ENCODE results near the gene SPHK2. TPM values are rescaled to one million over a fixed set of nuclear protein-coding genes. Genes with fewer than 3 reads are reported as not detected.

Gene SPHK2
- total and polyA plus RNA-seq, 2 experiments from 2014 or later, result 7.2 to 9.9 TPM

- peak; percentile 84 for DNase-seq
- H3K4me2 ChIP-seq (ENCODE audit: unreplicated experiment), result peak overlapping the region; percentile 45
- no peak overlapping the region for H3K9ac ChIP-seq
- H3K27me3 ChIP-seq (replicated peaks; ENCODE audit: insufficient read depth), result no peaks in the 10 kb centered on the region
- H3K36me3 ChIP-seq (ENCODE audit: low read depth), result no peaks in the 10 kb centered on the region
- no peaks in the 10 kb centered on the region for H3K79me2 ChIP-seq (ENCODE audit: insufficient read depth)
- H3K4me3 ChIP-seq, result no peak overlapping the region
- H2AFZ ChIP-seq, result 0 out of 2 replicates have a peak overlapping the region, but pooled peaks have one; percentile 13
- WGBS, 2 experiments (ENCODE audit: low coverage in 1 of 2, low lambda C conversion rate in 2 of 2, missing lambda C conversion rate in 2 of 2), result 63 to 65% methylated on average over 35 of the region's 35 CpGs
- H4K20me1 ChIP-seq (ENCODE audit: insufficient read depth), result no peaks in the 10 kb centered on the region
- no peak overlapping the region for H3K27ac ChIP-seq
- peaks cover 5% of the 10 kb centered on the region; the same call in 1 of the 2 replicates for H3K4me1 ChIP-seq (ENCODE audit: insufficient read depth)
- no peaks in the 10 kb centered on the region for H3K9me2 ChIP-seq (ENCODE audit: insufficient read depth)
- in situ Hi-C loops (cut with MboI), result no loop called here
- no peaks in the 10 kb centered on the region for H3K9me3 ChIP-seq (ENCODE audit: low read depth)
- H3F3A ChIP-seq (ENCODE audit: insufficient read depth), result peaks cover 18% of the 10 kb centered on the region
- TF ChIP-seq EZH2 (IDR thresholded peaks at IDR 0.05; ENCODE audit: insufficient read depth, poor library complexity, severe bottlenecking) (no peak), EZH2phosphoT487 (IDR thresholded peaks at IDR 0.05; ENCODE audit: insufficient read depth, low read depth) (no peak)
These were observed 41.8 kb downstream of the SPHK2 start for GRCh38 chr19:48660852-48661710.

GRCh38 chr19:48661711-48662090 lies 42.4 kb downstream of the SPHK2 start:
- 91 to 95% methylated on average over 27 to 50 of the region's 50 CpGs for WGBS, 2 experiments (ENCODE audit: low coverage in 1 of 2, low lambda C conversion rate in 2 of 2, missing lambda C conversion rate in 2 of 2)
- no peak for TF ChIP-seq EZH2phosphoT487 (IDR thresholded peaks at IDR 0.05; ENCODE audit: insufficient read depth, low read depth)
- TF ChIP-seq EZH2 (IDR thresholded peaks at IDR 0.05; ENCODE audit: insufficient read depth, poor library complexity, severe bottlenecking), result no peak

GRCh38 chr19:48663667-48664066 lies 44.4 kb downstream of the SPHK2 start:
- H2AFZ ChIP-seq, result no peak overlapping the region
- H3K79me2 ChIP-seq (ENCODE audit: insufficient read depth), result no peaks in the 10 kb centered on the region
- WGBS, 2 experiments (ENCODE audit: low coverage in 1 of 2, low lambda C conversion rate in 2 of 2, missing lambda C conversion rate in 2 of 2), result 58 to 65% methylated on average over 4 of the region's 4 CpGs

More at GRCh38 chr19:48661711-48662090, 42.4 kb downstream of the SPHK2 start:
- Histone ChIP-seq H3K9me3 (ENCODE audit: low read depth) (no peaks in the 10 kb centered on the region), H3K9ac (no peak overlapping the region), H3K79me2 (ENCODE audit: insufficient read depth) (no peaks in the 10 kb centered on the region), H4K20me1 (ENCODE audit: insufficient read depth) (no peaks in the 10 kb centered on the region), H3F3A (ENCODE audit: insufficient read depth) (peaks cover 16% of the 10 kb centered on the region), H3K4me3 (no peak overlapping the region), H3K36me3 (ENCODE audit: low read depth) (no peaks in the 10 kb centered on the region), H3K4me1 (ENCODE audit: insufficient read depth) (peaks cover 4% of the 10 kb centered on the region; the same call in 1 of the 2 replicates), H3K27ac (no peak overlapping the region), H2AFZ (no peak overlapping the region), H3K27me3 (replicated peaks; ENCODE audit: insufficient read depth) (no peaks in the 10 kb centered on the region), H3K9me2 (ENCODE audit: insufficient read depth) (no peaks in the 10 kb centered on the region), H3K4me2 (ENCODE audit: unreplicated experiment) (no peak overlapping the region)
- in situ Hi-C loops (cut with MboI), result no loop called here
- no peak for DNase-seq

GRCh38 chr19:48664476-48664875 lies 45.2 kb downstream of the SPHK2 start:
- in situ Hi-C loops (cut with MboI), result no loop called here
- H3F3A ChIP-seq (ENCODE audit: insufficient read depth), result no peaks in the 10 kb centered on the region
- H4K20me1 ChIP-seq (ENCODE audit: insufficient read depth), result no peaks in the 10 kb centered on the region
- no peaks in the 10 kb centered on the region for H3K27me3 ChIP-seq (replicated peaks; ENCODE audit: insufficient read depth)
- no peaks in the 10 kb centered on the region for H3K79me2 ChIP-seq (ENCODE audit: insufficient read depth)
- no peak overlapping the region for H2AFZ ChIP-seq
- TF ChIP-seq EZH2 (IDR thresholded peaks at IDR 0.05; ENCODE audit: insufficient read depth, poor library complexity, severe bottlenecking), result no peak
- no peak for TF ChIP-seq EZH2phosphoT487 (IDR thresholded peaks at IDR 0.05; ENCODE audit: insufficient read depth, low read depth)
- H3K27ac ChIP-seq, result no peak overlapping the region
- H3K4me1 ChIP-seq (ENCODE audit: insufficient read depth), result no peaks in the 10 kb centered on the region
- no peak overlapping the region for H3K4me3 ChIP-seq
- no peak overlapping the region for H3K4me2 ChIP-seq (ENCODE audit: unreplicated experiment)
- no peak for DNase-seq
- no peak overlapping the region for H3K9ac ChIP-seq
- 78 to 84% methylated on average over 14 of the region's 14 CpGs for WGBS, 2 experiments (ENCODE audit: low coverage in 1 of 2, low lambda C conversion rate in 2 of 2, missing lambda C conversion rate in 2 of 2)
- H3K9me3 ChIP-seq (ENCODE audit: low read depth), result no peaks in the 10 kb centered on the region
- H3K36me3 ChIP-seq (ENCODE audit: low read depth), result no peaks in the 10 kb centered on the region
- no peaks in the 10 kb centered on the region for H3K9me2 ChIP-seq (ENCODE audit: insufficient read depth)

More at GRCh38 chr19:48663667-48664066, 44.4 kb downstream of the SPHK2 start:
- Histone ChIP-seq H3K9ac (no peak overlapping the region), H3K36me3 (ENCODE audit: low read depth) (no peaks in the 10 kb centered on the region), H3K9me3 (ENCODE audit: low read depth) (no peaks in the 10 kb centered on the region), H3K4me1 (ENCODE audit: insufficient read depth) (no peaks in the 10 kb centered on the region), H3K4me2 (ENCODE audit: unreplicated experiment) (no peak overlapping the region), H3K4me3 (no peak overlapping the region), H3K9me2 (ENCODE audit: insufficient read depth) (no peaks in the 10 kb centered on the region), H3K27me3 (replicated peaks; ENCODE audit: insufficient read depth) (no peaks in the 10 kb centered on the region), H4K20me1 (ENCODE audit: insufficient read depth) (no peaks in the 10 kb centered on the region), H3F3A (ENCODE audit: insufficient read depth) (no peaks in the 10 kb centered on the region), H3K27ac (no peak overlapping the region)
- TF ChIP-seq EZH2 (IDR thresholded peaks at IDR 0.05; ENCODE audit: insufficient read depth, poor library complexity, severe bottlenecking) (no peak), EZH2phosphoT487 (IDR thresholded peaks at IDR 0.05; ENCODE audit: insufficient read depth, low read depth) (no peak)
- no peak for DNase-seq
- in situ Hi-C loops (cut with MboI), result no loop called here

All from GM23248 (cell line).